NCI-H128 (cell line): Measurements from ENCODE around the gene SPATA31C2.
"Not testable (repeated sequence)": the region's sequence is repeated elsewhere in the genome, so short reads cannot be mapped to it uniquely, and the experiment has no call there.

Experiments used
- DNase-seq: peaks from one replicate; lab custom pipeline; 2025; ENCODE audit not compliant: unreplicated experiment; lab: John Stamatoyannopoulos, UW

Gene SPATA31C2

DNA sequence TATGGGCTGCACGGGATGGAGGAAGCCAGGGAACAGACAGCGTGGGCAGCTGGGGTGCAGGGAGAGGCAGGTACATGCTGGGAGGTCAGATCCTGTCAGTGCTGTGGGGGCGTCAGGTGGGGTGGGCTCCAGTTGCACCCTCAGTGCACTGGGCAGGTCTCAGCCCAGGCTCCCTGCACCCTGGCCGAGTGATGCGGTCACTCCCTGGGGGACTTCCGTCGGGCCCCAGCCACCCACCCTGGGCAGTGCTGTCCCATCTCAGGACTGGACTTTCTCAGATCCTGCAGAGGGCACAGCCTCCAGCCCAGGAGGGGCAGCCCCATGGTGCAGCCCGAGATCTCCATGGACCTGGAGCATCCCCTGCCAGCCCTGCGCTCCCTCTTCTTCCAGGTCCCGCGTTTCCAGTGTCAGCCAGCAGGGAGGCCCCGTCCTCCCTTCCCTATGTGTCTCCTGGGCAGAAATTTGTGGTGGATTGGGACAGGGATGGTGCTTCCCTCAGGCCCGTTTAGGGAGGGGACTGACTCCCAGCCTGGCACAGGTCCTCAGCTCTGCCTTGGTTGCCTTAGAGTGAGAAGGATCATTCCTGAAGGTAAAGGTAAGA, 10.5 kb downstream of the SPATA31C2 start:
- DNase-seq = not testable (repeated sequence)

DNA sequence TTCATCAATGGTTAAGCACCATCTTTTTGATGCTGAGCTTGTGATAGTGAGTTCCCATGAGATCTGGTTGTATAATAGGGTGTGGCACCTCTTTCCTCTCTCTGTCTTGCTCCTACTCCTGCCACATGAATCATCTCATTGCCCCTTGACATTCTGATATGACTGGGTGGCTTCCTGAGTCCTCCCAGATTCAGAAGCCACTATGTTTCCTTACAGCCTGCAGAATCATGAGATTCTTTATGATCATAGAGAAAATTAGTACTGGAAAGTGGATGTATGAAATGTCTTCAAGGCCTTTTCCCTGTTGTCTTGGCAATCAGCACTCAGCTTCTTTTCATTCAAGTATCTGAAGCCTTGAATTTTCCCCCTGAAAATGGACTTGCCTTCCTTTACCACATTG, 14.9 kb downstream of the SPATA31C2 start:
- not testable (repeated sequence) for DNase-seq

DNA sequence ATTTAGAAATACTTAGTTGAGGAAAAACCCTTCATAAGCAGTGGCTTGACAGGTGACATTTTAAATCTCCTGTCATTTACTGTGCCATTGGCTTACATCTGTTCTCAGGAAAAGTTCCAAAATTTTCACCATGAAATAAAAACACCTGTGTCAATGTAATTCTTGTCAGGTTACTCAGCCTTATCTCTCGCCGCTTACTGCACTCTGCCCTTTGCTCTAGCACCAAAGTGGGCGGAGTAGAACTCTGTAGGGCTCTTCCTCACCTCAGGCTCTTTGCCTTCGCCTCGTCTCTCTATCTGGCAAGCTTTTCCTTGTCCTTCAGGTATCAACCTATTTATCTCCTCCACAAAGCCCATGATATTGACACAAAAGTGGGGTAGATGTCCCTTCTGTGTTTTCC, 20.2 kb downstream of the SPATA31C2 start:
- not testable (repeated sequence) for DNase-seq

DNA sequence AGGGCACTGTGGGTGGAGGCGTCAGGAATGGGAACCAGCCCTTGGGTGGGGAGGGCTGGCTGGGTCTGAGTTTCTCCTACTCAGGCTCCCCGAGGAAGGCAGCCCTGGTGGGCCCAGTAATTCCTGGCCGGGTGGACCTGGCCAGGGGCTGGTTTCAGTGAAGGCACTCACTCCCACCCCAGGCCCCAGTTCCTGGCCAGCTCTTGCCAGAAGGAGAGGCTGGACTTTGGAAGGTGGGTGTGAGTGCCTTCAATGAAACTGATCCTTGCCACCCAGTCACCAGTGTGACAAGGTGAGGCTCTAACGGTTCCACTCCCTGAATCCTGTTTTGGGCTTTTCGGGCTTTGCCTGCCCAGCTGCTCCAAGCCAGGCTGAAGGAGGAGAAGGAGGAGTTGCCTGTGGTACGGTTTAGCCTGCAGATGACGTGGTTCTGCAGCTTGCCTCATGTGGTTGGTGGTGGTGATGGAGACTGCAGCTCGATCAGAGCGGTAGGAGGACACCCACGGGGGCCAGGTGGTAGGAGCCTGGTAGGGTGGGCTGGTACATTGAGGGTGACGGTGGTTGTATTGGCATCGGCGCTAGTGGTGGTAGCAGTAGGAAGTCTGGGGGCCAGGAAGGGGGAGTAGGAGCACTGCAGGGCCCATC, 23.2 kb downstream of the SPATA31C2 start:
- DNase-seq = not testable (repeated sequence)

DNA sequence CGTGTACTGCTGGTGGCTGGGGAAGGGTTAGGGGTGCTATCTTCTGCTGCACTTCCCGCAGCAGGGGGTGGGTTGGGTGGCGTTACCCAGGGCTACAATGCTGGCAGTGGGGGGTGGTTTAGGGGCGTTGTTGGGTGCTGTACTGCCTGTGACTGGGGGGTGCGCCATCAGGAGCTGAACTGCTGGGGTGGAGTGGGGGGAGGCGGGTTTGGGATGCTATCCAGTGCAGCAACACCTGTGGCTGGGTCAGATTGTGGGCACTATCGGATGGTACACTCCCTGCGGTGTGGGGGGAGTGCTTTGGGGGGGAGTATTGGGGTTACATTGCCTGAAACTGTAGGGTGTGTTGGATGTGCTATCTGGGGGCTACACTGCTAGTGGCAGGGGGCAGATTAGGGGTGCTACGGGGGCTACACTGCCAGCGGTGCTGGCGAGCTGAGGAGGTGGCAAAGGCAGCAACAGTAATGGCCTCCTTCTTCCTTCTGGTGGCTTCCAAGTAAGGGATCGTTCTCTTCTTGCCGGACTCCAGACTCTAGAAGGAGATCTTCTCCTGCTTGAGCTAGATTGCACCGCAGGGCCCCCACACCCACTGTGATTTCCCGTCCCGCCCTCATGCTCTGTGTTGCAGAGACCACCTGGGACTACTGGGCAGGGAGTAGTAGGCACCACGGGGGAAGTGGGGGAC, 23.9 kb downstream of the SPATA31C2 start:
- not testable (repeated sequence) for DNase-seq

DNA sequence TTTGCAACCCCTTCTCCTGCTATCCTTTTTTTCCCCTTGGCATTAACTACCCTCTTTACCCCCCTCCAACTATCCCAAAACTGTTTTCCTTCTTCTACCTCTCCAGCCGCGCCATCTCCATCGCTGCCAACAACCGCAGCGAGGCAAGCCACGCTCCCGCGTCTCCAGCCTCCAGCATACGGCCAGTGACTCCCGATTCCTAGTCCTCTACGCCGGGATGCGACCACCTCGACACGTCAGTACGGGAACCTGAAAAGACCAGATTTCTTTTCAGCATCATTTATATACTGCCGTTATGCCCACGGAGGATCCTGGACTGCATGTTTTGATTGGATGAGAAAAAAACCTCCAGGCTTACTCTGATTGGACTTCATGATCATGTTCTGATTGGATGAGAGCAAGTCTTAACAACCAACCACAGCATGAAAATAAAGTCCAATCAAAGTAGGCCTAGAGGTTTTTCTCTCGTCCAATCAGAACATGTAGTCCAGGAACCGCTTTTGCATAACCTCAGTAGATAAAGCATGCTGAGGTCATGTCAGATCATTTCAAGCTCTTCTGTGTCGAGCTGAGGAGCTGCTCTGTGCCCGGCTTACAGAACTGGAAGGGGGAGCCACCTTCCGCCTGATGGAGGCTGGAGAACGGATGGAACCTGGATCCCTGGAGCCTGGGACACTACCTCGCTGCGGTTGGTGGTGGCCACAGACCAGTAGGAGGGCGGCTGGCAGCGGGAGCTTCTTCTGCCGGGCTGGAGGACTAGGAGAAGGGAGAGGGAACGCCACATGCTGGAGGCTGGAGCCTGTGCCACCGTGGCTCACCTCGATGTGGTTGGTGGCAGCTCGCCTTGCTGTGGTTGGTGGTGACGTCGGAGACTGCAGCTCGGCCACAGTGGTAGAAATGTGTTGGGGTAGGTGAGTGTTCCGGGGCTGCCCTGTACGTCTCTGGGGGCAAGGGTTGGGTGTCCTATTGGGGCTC, 24.8 kb downstream of the SPATA31C2 start:
- DNase-seq = not testable (repeated sequence)

DNA sequence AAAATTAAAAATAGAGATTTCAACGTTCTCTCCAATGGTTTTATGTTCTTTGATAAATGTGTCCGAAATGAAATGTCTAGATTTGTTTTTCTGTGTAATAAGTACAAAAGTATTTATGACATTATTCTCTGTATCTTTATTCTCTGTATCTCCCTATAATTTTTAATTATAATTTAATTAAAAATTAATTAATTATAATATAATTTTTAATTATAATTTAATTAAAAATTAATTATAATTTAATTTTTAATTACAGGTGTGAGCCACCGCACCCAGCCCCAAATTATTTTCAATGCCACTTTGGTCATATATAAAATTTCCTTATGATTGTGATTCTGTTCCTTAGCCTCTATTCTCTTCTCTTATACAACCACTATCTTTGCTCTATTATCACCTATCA, 28.2 kb downstream of the SPATA31C2 start:
- no peak for DNase-seq

DNA sequence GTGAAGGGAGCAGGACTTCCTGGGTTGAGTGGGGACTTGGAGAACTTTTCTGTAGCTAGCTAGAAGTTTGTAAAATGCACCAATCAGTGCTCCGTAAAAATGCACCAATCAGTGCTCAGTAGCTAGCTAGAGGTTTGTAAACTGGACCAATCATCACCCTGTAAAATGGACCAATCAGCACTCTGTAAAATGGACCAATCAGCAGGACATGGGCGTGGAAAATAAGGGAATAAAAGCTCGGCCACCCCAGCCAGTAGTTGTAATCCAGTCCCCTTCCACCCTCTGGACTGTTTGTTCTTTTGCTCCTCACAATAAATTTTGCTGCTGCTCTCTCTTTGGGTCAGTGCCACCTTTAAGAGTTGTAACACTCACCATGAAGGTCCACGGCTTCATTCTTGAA, 29.5 kb downstream of the SPATA31C2 start:
- DNase-seq = no peak

DNA sequence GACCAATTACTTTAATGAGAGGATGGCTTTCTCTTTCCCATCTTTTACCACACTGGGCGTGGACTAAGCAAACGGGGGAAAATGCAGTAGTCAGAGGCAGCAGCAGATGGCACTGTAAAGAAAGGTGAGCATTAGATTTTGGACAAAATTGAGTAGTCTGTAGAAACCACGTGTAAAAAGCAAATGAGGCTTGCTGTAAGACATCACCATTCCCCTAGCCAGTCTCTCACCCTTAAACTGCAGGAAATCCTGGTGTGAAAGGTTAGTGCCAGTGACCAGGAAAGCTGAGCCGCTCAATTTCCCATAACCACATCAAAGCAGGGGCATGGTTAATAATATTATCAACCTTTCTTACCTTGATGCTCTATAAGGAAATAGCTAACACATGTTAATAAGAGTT, 31.8 kb downstream of the SPATA31C2 start:
- DNase-seq = no peak

DNA sequence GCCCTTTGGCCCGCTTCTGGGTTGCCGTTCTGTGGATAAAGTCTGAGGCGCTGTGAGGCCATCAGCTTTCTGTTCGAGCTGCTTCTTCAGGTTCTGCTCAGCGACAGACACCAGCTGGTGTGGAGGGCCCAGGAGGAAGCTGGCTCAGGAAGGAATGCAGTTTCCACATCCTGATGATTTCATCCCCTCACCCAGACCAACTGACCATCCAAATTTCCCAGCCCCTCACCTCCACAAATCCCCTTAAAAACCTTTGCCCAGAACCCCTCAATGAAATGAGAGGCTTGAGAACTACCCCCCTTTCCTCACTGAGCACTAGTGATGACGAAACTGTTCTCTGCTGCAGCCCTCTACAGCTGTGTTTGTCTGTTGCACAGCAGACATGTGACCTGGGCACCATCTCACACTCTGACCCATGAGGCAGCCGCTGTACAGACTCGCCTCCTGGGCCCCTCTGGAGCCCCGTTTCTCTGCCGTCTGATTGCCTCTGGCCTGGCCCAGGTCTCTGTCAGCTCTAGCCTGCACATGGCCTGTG, 45.4 kb downstream of the SPATA31C2 start:
- no peak for DNase-seq

DNA sequence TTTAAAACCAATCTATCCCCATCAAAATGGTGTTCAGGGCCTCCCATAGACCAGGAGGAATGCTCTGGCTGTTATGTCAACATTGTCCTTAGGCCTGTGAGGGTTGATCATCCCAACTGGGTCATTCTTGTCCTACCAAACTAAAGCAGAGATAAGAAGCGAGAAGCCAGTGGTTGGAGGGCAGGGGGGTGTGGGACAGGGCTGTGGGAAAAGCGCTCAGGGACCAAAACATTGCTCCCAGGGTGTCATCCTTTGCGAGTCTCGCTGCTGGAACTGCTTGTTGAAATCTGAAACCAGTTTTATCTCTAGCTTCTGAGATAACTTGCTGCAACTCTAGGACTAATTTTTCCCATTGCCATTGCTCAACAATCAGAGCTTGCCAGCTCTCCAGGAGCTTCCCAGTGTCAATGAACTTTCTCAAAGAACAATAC, 48.1 kb downstream of the SPATA31C2 start:
- DNase-seq = no peak

DNA sequence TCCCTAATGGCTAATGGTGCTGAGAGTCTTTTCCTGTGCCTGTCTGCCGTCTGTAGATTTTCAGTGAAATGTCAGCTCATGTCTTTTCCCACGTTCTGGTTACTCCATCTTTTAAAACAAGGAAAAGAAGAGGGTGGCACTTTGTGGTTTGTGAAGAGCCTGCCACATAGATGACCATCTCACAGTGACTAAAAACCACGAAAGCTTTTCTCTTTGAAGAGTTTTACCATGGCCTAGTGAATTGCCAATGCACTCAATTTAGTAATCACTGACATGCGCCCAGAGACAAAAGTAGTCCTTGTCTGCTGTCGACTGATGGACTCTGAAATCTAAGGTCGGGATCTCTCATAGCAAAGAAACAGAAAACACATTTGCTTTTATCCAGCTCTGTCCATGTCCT, 50.4 kb downstream of the SPATA31C2 start:
- DNase-seq = no peak

DNA sequence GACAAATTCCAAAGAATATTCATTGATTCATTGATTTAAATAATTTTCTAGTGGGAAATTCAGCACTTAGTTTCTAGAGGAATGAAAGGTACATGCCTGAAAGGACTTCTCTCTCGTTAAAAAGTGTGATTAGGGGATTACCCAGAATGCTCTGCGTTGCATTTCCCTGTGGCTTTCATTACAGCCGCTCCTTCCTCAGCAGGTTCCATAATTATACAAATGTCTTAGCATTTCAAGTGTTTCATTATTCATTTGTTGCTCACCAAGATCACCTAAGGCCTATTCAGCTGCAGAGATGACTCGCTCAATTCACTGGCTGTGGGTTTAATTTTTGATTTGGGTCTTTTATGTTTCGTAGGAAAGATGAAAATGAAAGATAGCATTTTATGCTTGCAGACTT, 52.8 kb downstream of the SPATA31C2 start:
- no peak for DNase-seq

DNA sequence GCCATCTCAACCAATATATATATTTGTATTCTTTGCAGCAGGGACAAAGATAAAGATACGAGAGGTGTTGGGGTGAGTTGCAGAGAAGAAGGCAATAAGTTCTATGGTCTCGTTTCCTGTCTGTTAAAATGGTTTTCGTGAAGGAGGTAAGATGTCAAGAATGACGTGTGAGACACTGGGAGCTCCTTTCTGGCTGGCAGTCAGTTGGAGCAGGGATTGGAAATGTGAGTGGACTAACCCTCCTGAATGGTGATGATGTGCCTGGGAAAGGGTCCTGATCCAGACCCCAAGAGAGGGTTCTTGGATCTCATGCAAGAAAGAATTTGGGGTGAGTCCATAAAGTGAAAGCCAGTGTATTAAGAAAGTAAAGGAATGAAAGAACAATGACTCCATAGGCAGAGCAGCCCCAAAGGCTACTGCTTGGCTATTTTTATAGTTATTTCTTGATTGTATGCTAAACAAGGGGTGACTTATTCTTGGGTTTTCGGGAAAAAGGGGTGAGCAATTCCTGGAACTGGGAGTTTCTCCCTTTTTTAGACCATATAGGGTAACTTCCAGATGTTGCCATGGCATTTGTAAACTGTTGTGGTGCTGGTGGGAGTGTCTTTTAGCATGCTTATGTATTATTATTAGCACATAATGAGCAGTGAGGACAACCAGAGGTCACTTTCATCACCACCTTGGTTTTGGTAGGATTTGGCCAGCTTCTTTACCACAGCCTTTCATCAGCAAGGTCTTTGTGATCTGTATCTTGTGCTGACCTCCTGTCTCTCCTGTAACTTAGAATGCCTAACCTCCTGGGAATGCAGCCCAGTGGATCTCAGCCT, 53.7 kb downstream of the SPATA31C2 start:
- no peak for DNase-seq
